HCT116 (cell line): ENCODE measurements around the gene SCAF4. TPM values are rescaled to one million over a fixed set of nuclear protein-coding genes. Genes with fewer than 3 reads are reported as not detected.

ENCODE experiments used
- ATAC-seq: fragments of 200-7000 bp; cut with Tn5 transposase; 2 replicates; pipeline ENCODE4 v1.9.1; 2020; ENCODE audit warnings: mild to moderate bottlenecking, moderate library complexity
- BruUV-seq: library from RNA; stranded (reverse); fragments of 400-500 nt; replicated peaks from 2 replicates; lab custom pipeline; 2021; lab: Mats Ljungman, UMichigan
- CTCF ChIA-PET: fragments of 300-600 bp; sonication (Branson Sonifier 250); formaldehyde crosslinking; loops from one replicate; lab custom pipeline; 2021; ENCODE audit warnings: antibody characterized with exemption; lab: Charles Lee
- POLR2A ChIA-PET: fragments of 300-600, 350-600 bp; sonication (Branson Sonifier 250); formaldehyde crosslinking; loops from one replicate; lab custom pipeline; 2021; ENCODE audit warnings: antibody characterized with exemption; lab: Charles Lee
- RAD21 ChIA-PET, 2 experiments: fragments of 300-600 bp; sonication (Branson Sonifier 250); formaldehyde crosslinking; loops; one replicate each; lab custom pipeline; 2023; ENCODE audit warnings: low total read pairs in 2 of 2; ENCODE audit not compliant: uncharacterized antibody in 2 of 2, unreplicated experiment in 2 of 2, low non-redundant PET in 1 of 2; lab: Charles Lee
- DNase-seq: peaks from one replicate; pipeline ENCODE4 v3.0.0-alpha.2; 2010; ENCODE audit warnings: low read depth, low spot score
- H2AFZ ChIP-seq: fragments of 200-600 bp; shearing (Covaris generic), sonication (generic); 2 replicates; pipeline ENCODE4 v1.6.1; 2017; ENCODE audit warnings: low read depth, mixed run types, mixed read lengths, antibody characterized with exemption, low read length; ENCODE audit not compliant: poor library complexity, severe bottlenecking
- H3K27ac ChIP-seq: 2 replicates; pipeline ENCODE4 v1.5.1; 2012; ENCODE audit warnings: low read depth, low read length
- H3K27me3 ChIP-seq: fragments of 200-600 bp; sonication (generic); 2 replicates; pipeline ENCODE4 v1.6.1; 2016; ENCODE audit warnings: mixed run types, low read length, mixed read lengths; ENCODE audit not compliant: insufficient read depth
- H3K36me3 ChIP-seq, 2 experiments: fragments of 200-500 bp in 1 of 2; fragments of 200-600 bp in 1 of 2; sonication (Bioruptor generic) in 1 of 2; sonication (generic) in 1 of 2; 2 replicates each; pipeline versions ENCODE4 v1.5.1 to v1.6.1; 2014 to 2016; ENCODE audit warnings: low read length in 2 of 2, inconsistent platforms in 1 of 2, mixed read lengths in 1 of 2, mixed run types in 1 of 2; ENCODE audit not compliant: insufficient read depth in 2 of 2, control insufficient read depth in 1 of 2
- H3K4me1 ChIP-seq, 2 experiments: fragments of 200-600 bp in 1 of 2; sonication (generic) in 1 of 2; 2 replicates each; pipeline versions ENCODE4 v1.5.1 to v1.6.1; 2012 to 2017; ENCODE audit warnings: low read length in 2 of 2, inconsistent platforms in 1 of 2, mild to moderate bottlenecking in 1 of 2, mixed read lengths in 1 of 2, mixed run types in 1 of 2, moderate library complexity in 1 of 2; ENCODE audit not compliant: insufficient read depth in 2 of 2, control insufficient read depth in 1 of 2
- H3K4me2 ChIP-seq: fragments of 200-600 bp; sonication (generic); 2 replicates; pipeline ENCODE4 v1.6.1; 2017; ENCODE audit warnings: mixed run types, low read length, mixed read lengths
- H3K4me3 ChIP-seq, 2 experiments: fragments of 200-600 bp in 1 of 2; sonication (generic) in 1 of 2; replicated peaks in 1 of 2; 2 replicates each; pipeline ENCODE4 v1.5.1; 2011 to 2016; ENCODE audit warnings: low read length in 2 of 2, control low read depth in 1 of 2, low read depth in 1 of 2, mild to moderate bottlenecking in 1 of 2, mixed read lengths in 1 of 2, mixed run types in 1 of 2
- H3K79me2 ChIP-seq: fragments of 200-600 bp; sonication (generic); 2 replicates; pipeline ENCODE4 v1.6.1; 2017; ENCODE audit warnings: mild to moderate bottlenecking, mixed run types, low read length, moderate library complexity, mixed read lengths; ENCODE audit not compliant: insufficient read depth
- H3K9ac ChIP-seq: fragments of 200-600 bp; sonication (generic); 2 replicates; pipeline ENCODE4 v1.6.1; 2016; ENCODE audit warnings: low read length, mixed read lengths
- H3K9me2 ChIP-seq: fragments of 200-600 bp; sonication (generic), shearing (Covaris generic); 2 replicates; pipeline ENCODE4 v1.6.1; 2017; ENCODE audit warnings: mixed run types, mild to moderate bottlenecking, moderate library complexity; ENCODE audit not compliant: insufficient read depth
- H3K9me3 ChIP-seq, 2 experiments: fragments of 200-500 bp in 1 of 2; fragments of 200-600 bp in 1 of 2; sonication (Bioruptor generic) in 1 of 2; sonication (generic) in 1 of 2; 2 replicates each; pipeline ENCODE4 v1.6.1; 2014 to 2017; ENCODE audit warnings: low read length in 2 of 2, mixed read lengths in 2 of 2, inconsistent platforms in 1 of 2, low read depth in 1 of 2, mild to moderate bottlenecking in 1 of 2, mixed run types in 1 of 2, moderate library complexity in 1 of 2; ENCODE audit not compliant: control insufficient read depth in 1 of 2, insufficient read depth in 1 of 2
- H4K20me1 ChIP-seq: fragments of 200-600 bp; sonication (generic), shearing (Covaris generic); 2 replicates; pipeline ENCODE4 v1.6.1; 2017; ENCODE audit warnings: mixed run types, mild to moderate bottlenecking, moderate library complexity; ENCODE audit not compliant: insufficient read depth
- CBX3 ChIP-seq: IDR thresholded peaks from 2 replicates; pipeline ENCODE4 v1.6.1; 2012; ENCODE audit warnings: low read depth
- ELF1 ChIP-seq: IDR thresholded peaks from 2 replicates; pipeline ENCODE4 v1.6.1; 2012; ENCODE audit warnings: low read depth, borderline replicate concordance
- JUND ChIP-seq: IDR thresholded peaks from 2 replicates; pipeline ENCODE4 v1.6.1; 2012
- RAD21 ChIP-seq: IDR thresholded peaks from 2 replicates; pipeline ENCODE4 v1.6.1; 2012; ENCODE audit warnings: low read depth, mild to moderate bottlenecking
- SIN3A ChIP-seq: IDR thresholded peaks from 2 replicates; pipeline ENCODE4 v1.6.1; 2012; ENCODE audit warnings: low read depth
- SP1 ChIP-seq: IDR thresholded peaks from 2 replicates; pipeline ENCODE4 v1.6.1; 2012; ENCODE audit warnings: low read depth
- SRF ChIP-seq: IDR thresholded peaks from 2 replicates; pipeline ENCODE4 v1.6.1; 2012; ENCODE audit warnings: low read depth
- ZFX ChIP-seq: fragments of 450-650 bp; IDR thresholded peaks from 2 replicates; pipeline ENCODE4 v1.6.1; 2017
- ZNF274 ChIP-seq: fragments of 200-500 bp; sonication (Bioruptor generic); IDR thresholded peaks from 2 replicates; pipeline ENCODE4 v1.6.1; 2014; ENCODE audit warnings: mild to moderate bottlenecking, low read depth, low read length, inconsistent platforms
- intact Hi-C: fragments of 100-400 bp; cut with micrococcal nuclease; formaldehyde crosslinking; loops from 2 replicates; pipeline ENCODE4 v1.10.0; 2022
- total RNA-seq: library from RNA; stranded (reverse); gene quantifications from one replicate; pipeline ENCODE4 v1.2.1, GENCODE V29; 2021; ENCODE audit not compliant: unreplicated experiment
- TF ChIP-seq, protein P1 (sequence below), 3 experiments: fragments of 200-600 bp in 1 of 3; sonication (generic) in 1 of 3; IDR thresholded peaks in 2 of 3; conservative IDR thresholded peaks in 1 of 3; 2 replicates each; pipeline ENCODE4 v1.5.1; 2012 to 2017; ENCODE audit warnings: low read depth in 2 of 3, low read length in 2 of 3, antibody characterized with exemption in 1 of 3, borderline replicate concordance in 1 of 3, control low read depth in 1 of 3, mild to moderate bottlenecking in 1 of 3, mixed read lengths in 1 of 3, mixed run types in 1 of 3, moderate library complexity in 1 of 3; ENCODE audit not compliant: insufficient read depth in 1 of 3
- TF ChIP-seq, protein P2 (sequence below): IDR thresholded peaks from 2 replicates; pipeline ENCODE4 v1.6.1; 2012; ENCODE audit warnings: low read depth
- TF ChIP-seq, protein P3 (sequence below): IDR thresholded peaks from 2 replicates; pipeline ENCODE4 v1.6.1; 2012
- TF ChIP-seq, protein P4 (sequence below): IDR thresholded peaks from 2 replicates; pipeline ENCODE4 v1.6.1; 2012

The SCAF4 gene
- total RNA-seq, 1 experiment from 2014 or later: 31.1 TPM

DNA sequence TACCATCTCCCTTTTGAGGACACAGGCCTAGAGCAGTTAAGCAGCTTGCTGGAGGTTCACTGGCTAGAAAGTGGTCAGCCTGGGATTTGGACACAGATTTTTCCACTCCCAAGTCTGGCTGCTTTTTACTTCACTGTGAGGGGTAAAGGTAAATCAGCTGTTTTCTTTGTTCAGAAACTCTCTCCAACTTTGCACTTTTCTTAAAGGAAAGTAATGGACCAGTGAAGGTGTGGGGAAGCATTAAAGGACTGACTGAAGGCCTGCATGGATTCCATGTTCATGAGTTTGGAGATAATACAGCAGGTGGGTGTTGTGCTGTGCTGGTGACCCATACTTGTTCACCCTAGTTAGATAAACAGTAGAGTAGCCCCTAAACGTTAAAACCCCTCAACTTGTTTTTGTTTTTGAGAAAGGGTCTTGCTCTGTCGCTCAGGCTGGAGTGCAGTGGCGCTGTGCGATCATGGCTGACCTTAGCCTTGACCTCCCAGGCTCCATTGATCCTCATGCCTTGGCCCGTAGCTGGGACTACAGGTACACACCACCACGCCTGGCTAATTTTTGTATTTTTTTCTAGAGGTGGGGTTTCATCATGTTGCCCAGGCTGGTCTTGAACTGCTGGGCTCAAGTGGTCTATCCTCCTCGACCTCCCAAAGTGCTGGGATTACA is 68.2 kb downstream of the SCAF4 start (continued):
- TF ChIP-seq, protein P1, sequence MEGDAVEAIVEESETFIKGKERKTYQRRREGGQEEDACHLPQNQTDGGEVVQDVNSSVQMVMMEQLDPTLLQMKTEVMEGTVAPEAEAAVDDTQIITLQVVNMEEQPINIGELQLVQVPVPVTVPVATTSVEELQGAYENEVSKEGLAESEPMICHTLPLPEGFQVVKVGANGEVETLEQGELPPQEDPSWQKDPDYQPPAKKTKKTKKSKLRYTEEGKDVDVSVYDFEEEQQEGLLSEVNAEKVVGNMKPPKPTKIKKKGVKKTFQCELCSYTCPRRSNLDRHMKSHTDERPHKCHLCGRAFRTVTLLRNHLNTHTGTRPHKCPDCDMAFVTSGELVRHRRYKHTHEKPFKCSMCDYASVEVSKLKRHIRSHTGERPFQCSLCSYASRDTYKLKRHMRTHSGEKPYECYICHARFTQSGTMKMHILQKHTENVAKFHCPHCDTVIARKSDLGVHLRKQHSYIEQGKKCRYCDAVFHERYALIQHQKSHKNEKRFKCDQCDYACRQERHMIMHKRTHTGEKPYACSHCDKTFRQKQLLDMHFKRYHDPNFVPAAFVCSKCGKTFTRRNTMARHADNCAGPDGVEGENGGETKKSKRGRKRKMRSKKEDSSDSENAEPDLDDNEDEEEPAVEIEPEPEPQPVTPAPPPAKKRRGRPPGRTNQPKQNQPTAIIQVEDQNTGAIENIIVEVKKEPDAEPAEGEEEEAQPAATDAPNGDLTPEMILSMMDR (IDR thresholded peaks at IDR 0.05 in 2 of 3, conservative IDR thresholded peaks at IDR 0.05 in 1 of 3; ENCODE audit: borderline replicate concordance in 1 of 3, insufficient read depth in 1 of 3, low read depth in 2 of 3, low read length in 2 of 3): no peak
- no peak for TF ChIP-seq CBX3
- TF ChIP-seq SIN3A: no peak
- no peak for TF ChIP-seq ZNF274
- TF ChIP-seq, protein P2, sequence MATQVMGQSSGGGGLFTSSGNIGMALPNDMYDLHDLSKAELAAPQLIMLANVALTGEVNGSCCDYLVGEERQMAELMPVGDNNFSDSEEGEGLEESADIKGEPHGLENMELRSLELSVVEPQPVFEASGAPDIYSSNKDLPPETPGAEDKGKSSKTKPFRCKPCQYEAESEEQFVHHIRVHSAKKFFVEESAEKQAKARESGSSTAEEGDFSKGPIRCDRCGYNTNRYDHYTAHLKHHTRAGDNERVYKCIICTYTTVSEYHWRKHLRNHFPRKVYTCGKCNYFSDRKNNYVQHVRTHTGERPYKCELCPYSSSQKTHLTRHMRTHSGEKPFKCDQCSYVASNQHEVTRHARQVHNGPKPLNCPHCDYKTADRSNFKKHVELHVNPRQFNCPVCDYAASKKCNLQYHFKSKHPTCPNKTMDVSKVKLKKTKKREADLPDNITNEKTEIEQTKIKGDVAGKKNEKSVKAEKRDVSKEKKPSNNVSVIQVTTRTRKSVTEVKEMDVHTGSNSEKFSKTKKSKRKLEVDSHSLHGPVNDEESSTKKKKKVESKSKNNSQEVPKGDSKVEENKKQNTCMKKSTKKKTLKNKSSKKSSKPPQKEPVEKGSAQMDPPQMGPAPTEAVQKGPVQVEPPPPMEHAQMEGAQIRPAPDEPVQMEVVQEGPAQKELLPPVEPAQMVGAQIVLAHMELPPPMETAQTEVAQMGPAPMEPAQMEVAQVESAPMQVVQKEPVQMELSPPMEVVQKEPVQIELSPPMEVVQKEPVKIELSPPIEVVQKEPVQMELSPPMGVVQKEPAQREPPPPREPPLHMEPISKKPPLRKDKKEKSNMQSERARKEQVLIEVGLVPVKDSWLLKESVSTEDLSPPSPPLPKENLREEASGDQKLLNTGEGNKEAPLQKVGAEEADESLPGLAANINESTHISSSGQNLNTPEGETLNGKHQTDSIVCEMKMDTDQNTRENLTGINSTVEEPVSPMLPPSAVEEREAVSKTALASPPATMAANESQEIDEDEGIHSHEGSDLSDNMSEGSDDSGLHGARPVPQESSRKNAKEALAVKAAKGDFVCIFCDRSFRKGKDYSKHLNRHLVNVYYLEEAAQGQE: no peak
- no peak for TF ChIP-seq ZFX

DNA sequence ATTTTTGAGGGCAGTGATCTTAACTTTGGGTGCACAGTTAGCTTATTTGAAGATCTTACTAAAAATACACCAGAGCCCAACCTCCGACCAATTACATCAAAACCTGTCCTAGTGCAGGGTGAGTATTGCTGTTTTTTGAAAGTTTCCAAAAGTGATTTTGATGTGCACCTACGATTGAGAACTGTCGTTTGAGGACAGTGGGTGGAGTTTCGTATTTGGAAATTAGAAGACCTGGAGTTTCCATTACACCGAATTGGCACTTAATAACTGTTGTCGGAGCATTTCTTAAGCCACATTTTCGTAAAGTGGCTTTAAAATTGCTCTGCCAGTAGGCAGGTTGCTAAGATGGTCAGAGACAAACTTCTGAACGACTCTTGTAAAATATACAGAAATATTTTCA is 71.3 kb downstream of the SCAF4 start:
- peak overlapping the region; percentile 91 for H3K27ac ChIP-seq
- H3K4me3 ChIP-seq: peak overlapping the region; percentile 76 to 87
- ATAC-seq (no peak), DNase-seq (no peak)
- ChIA-PET RAD21 (no interaction called here), POLR2A (no interaction called here), CTCF (no interaction called here)
- TSS peak; percentile 71 for BruUV-seq
- intact Hi-C loops: no loop called here
- H4K20me1 ChIP-seq: peaks cover 16% of the 10 kb centered on the region; the same call in 1 of the 2 replicates
- H3K9ac ChIP-seq: peak overlapping the region; percentile 93
- H3K4me1 ChIP-seq: peaks cover 5 to 37% of the 10 kb centered on the region in 2 experiments; a peak in 3 of 4 replicates
- no peaks in the 10 kb centered on the region for H3K27me3 ChIP-seq
- peaks cover 11 to 27% of the 10 kb centered on the region in 2 experiments; a peak in 2 of 4 replicates for H3K36me3 ChIP-seq
- H3K4me2 ChIP-seq: peak overlapping the region; percentile 77
- TF ChIP-seq ELF1 (no peak), RAD21 (no peak), SP1 (no peak), JUND (no peak), CBX3 (no peak), ZNF274 (no peak), ZFX (no peak), SRF (no peak)
- TF ChIP-seq, protein P3, sequence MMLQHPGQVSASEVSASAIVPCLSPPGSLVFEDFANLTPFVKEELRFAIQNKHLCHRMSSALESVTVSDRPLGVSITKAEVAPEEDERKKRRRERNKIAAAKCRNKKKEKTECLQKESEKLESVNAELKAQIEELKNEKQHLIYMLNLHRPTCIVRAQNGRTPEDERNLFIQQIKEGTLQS: no peak
- TF ChIP-seq, protein P4, sequence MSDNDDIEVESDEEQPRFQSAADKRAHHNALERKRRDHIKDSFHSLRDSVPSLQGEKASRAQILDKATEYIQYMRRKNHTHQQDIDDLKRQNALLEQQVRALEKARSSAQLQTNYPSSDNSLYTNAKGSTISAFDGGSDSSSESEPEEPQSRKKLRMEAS: no peak
- H2AFZ ChIP-seq: no peak overlapping the region
- peaks cover 56% of the 10 kb centered on the region for H3K79me2 ChIP-seq
- no peaks in the 10 kb centered on the region for H3K9me3 ChIP-seq
- no peaks in the 10 kb centered on the region for H3K9me2 ChIP-seq
